ENCODE results near the gene CHI3L1. TPM values are rescaled to one million over a fixed set of nuclear protein-coding genes. Genes with fewer than 3 reads are reported as not detected.

Gene CHI3L1
- total RNA-seq: 2,798 and 3,366 TPM in 2 replicates

DNA sequence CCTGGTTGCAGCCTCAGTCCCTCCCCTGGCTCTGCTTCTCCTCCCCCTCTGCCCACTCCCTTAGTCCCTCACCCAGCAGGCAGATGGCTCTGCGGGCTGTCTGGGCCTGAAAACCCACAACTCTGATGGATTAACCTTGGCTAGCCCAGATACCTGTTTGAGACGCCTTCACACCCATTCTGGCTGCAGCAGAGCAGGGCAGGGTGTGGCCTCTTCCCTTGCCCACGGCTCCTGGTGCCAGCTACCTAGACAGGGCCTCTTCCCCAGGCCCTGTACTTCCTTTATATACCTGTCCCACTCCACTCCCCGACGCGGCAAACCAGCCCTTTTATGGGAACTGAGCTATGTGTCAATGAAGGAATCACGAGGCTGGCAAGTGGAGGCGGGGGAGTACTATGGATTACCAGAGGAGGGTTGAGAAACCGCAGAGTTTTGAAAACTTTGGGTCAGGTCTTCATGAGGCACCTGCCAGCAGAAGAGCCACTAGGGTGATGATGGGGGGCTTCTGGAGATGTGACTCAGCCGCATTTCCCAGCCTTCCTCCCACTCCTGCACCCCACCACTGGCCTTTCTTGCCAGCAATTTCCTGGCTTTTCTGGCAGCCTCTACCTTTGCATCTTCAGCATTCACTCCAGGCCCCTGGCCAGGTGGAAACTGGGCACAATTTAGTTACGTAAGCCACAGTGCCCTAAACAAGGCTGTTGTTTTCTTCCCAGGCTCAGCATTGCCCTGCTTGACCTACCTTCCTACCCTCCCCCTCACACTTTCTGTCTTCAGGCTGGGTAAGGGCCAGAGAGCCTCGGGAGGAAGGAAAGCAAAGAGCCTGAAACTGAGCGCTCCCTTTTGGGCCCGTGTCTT, at the start of gene CHI3L1:
Gene CHI3L1, minus strand, starts transcription at position 259 of the 858 bp plus-strand sequence. Its CDS starts 81 bp downstream, at position 178.

DNA sequence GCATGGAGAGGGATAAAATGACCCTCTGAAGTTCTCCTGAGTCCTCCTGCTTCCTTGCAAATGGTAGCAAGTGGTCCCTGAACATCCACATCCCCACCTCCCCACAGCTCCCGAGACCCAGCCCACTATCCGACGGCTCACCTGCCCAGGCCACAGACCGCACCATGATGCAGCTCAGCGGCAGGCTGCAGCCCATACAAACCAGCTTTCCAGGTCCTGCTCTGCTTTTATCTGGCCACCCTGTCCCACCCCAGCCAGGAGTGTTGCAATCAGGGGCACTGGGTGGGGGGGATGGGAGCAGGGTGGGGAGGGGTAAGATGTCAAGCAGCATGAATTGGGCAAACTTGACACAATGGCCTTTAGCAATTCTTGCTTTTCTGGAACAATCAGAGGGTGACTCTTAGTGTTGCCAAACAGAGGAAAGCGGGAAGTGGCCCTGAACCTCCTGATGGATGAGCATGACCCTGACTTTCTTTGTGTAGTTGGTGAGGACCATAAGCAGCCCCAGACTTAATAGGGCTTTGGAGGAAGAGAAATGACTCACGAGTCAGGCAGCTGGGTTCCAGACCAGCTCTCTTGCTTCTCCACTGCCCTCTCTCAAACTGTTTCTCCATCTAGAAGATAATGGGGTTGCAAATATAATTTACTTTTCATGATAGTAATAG, 43.1 kb upstream of the CHI3L1 start, which contains the start of gene CHIT1:
Gene CHIT1, minus strand, starts transcription at position 203 of the 665 bp plus-strand sequence. Its CDS starts 37 bp downstream, at position 166.

DNA sequence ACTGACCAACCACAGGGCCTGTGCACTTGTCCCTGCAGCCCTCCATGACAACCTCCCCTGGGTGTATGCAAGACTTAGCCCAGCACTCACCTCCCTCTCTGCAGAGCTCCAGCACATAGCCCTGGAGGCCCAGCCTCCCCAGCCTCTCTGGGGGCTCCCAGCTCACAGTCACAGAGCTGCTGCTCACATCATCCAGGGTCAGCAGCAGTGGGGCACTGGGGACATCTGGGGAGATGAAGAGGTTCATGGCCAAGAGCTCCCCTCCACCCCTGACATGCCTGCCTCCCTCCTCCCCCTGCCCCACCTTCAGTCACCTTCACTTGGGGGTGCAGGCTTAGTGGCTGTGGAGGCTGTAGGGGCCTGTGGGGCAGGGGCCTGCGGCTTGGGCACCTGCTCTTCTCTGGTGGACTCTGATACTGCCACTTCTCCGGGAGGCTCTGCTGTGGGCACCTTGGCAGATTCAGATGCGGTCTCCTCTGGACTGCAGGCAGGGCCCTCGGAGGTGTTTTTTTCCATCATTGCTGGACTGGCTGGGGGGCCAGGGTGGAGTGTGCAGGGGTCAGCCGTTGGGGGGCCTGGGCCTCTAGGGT, 11.2 kb downstream of the CHI3L1 start, which contains the start of gene MYBPH:
Gene MYBPH, minus strand, starts transcription at position 590 of the 590 bp plus-strand sequence. Its CDS starts 71 bp downstream, at position 519.

Other genes with a start within 250 kb of the CHI3L1 start
- 43.6 and 46.7 TPM in 2 replicates for gene ADIPOR1, start 228.4 kb downstream of the CHI3L1 start, total RNA-seq
- 35.6 and 40.4 TPM in 2 replicates for gene CYB5R1, start 219.4 kb downstream of the CHI3L1 start, total RNA-seq
- gene TMEM183A, start 179.3 kb downstream of the CHI3L1 start, total RNA-seq: 44.9 and 55.6 TPM in 2 replicates
- 4.2 and 10.1 TPM in 2 replicates for gene PPFIA4, start 160.2 kb downstream of the CHI3L1 start, total RNA-seq
- gene MYOG, start 100.7 kb downstream of the CHI3L1 start, total RNA-seq: not detected in 2 replicates
- 8.8 and 11.3 TPM in 2 replicates for gene ADORA1, start 59.0 kb downstream of the CHI3L1 start, total RNA-seq
- 1.0 and 1.3 TPM in 2 replicates for gene MYBPH, start 10.9 kb downstream of the CHI3L1 start, total RNA-seq
- gene CHIT1, start 43.0 kb upstream of the CHI3L1 start, total RNA-seq: not detected in 2 replicates
- gene BTG2, start 118.8 kb upstream of the CHI3L1 start, total RNA-seq: 24.0 and 25.3 TPM in 2 replicates
- 27.9 and 29.1 TPM in 2 replicates for gene FMOD, start 164.4 kb upstream of the CHI3L1 start, total RNA-seq